Ammon's horn (tissue), 1 donor: Measurements from ENCODE around the gene PCP2.

Experiments used
- DNase-seq: peaks from one replicate; pipeline ENCODE4 v3.0.0-alpha.2; 2016; ENCODE audit warnings: low spot score

The PCP2 gene

GRCh38 chr19:7618771-7619510 is 14.6 kb downstream of the PCP2 start:
- peak; percentile 19 for DNase-seq

GRCh38 chr19:7618348-7618747 is 15.2 kb downstream of the PCP2 start:
- no peak for DNase-seq

- no peak for DNase-seq
These were observed 15.8 kb downstream of the PCP2 start for GRCh38 chr19:7617735-7618134.

- no peak for DNase-seq
These were observed 16.3 kb downstream of the PCP2 start for GRCh38 chr19:7617172-7617571.

GRCh38 chr19:7614859-7615741 is 18.4 kb downstream of the PCP2 start:
- no peak for DNase-seq

GRCh38 chr19:7612282-7613274 is 20.9 kb downstream of the PCP2 start:
- no peak for DNase-seq

GRCh38 chr19:7611541-7612279 is 21.8 kb downstream of the PCP2 start:
- DNase-seq: no peak

GRCh38 chr19:7610491-7611240 is 22.9 kb downstream of the PCP2 start:
- no peak for DNase-seq

- DNase-seq: no peak
These were observed 25.5 kb downstream of the PCP2 start for GRCh38 chr19:7607874-7608560.

- no peak for DNase-seq
These were observed 26.2 kb downstream of the PCP2 start for GRCh38 chr19:7607212-7607873.

GRCh38 chr19:7606289-7606688 is 27.2 kb downstream of the PCP2 start:
- DNase-seq: no peak

GRCh38 chr19:7605490-7606222 is 27.9 kb downstream of the PCP2 start:
- DNase-seq: no peak

GRCh38 chr19:7603919-7604318 is 29.6 kb downstream of the PCP2 start:
- DNase-seq: no peak

- no peak for DNase-seq
These were observed 30.5 kb downstream of the PCP2 start for GRCh38 chr19:7602935-7603497.

GRCh38 chr19:7602240-7602934 is 31.1 kb downstream of the PCP2 start:
- DNase-seq: no peak

GRCh38 chr19:7600721-7601120 is 32.8 kb downstream of the PCP2 start:
- DNase-seq: no peak

- no peak for DNase-seq
These were observed 35.3 kb downstream of the PCP2 start for GRCh38 chr19:7598180-7598579.

- DNase-seq: no peak
These were observed 35.8 kb downstream of the PCP2 start for GRCh38 chr19:7597689-7598088.
